B cell (primary cell): ENCODE data around the gene RASSF1. TPM values are rescaled to one million over a fixed set of nuclear protein-coding genes. Genes with fewer than 3 reads are reported as not detected.

ENCODE experiments used
- ATAC-seq: fragments of 200-7000 bp; cut with Tn5 transposase; one replicate; pipeline ENCODE4 v1.10.0; 2021; ENCODE audit warnings: low read depth, mild to moderate bottlenecking, moderate number of reproducible peaks, moderate library complexity
- CTCF ChIA-PET: fragments of 350-600 bp; sonication (Branson Sonifier 250); formaldehyde crosslinking; loops from one replicate; lab custom pipeline; 2021; ENCODE audit warnings: antibody characterized with exemption, inconsistent platforms; lab: Charles Lee
- POLR2A ChIA-PET: fragments of 350-600 bp; sonication (Branson Sonifier 250); formaldehyde crosslinking; loops from one replicate; lab custom pipeline; 2021; ENCODE audit warnings: antibody characterized with exemption; lab: Charles Lee
- DNase-seq: peaks from one replicate; pipeline ENCODE4 v3.0.0; 2013
- H2AFZ ChIP-seq: 2 replicates; pipeline ENCODE4 v1.6.1; 2012; ENCODE audit warnings: mild to moderate bottlenecking, low read depth, low read length; ENCODE audit not compliant: insufficient read depth, poor library complexity, severe bottlenecking
- H3K27ac ChIP-seq, 2 donors: 1 replicate in 1 of 2; 2 replicates in 1 of 2; pipeline ENCODE4 v1.5.1; 2012 to 2013; ENCODE audit warnings: low read length in 2 of 2, mild to moderate bottlenecking in 2 of 2, moderate library complexity in 1 of 2
- H3K27me3 ChIP-seq, 4 experiments: fragments of 200-600 bp in 1 of 4; sonication (generic) in 1 of 4; replicated peaks in 1 of 4; 1 replicate in 2 of 4; 2 replicates in 2 of 4; pipeline versions ENCODE4 v1.6.1 to v1.7.0; 2013 to 2016; ENCODE audit warnings: low read length in 3 of 4, mild to moderate bottlenecking in 2 of 4, mixed read lengths in 1 of 4, moderate library complexity in 1 of 4; ENCODE audit not compliant: insufficient read depth in 4 of 4, control insufficient read depth in 3 of 4; ENCODE audit errors: control extremely low read depth in 1 of 4
- H3K36me3 ChIP-seq, 2 experiments: replicated peaks in 1 of 2; 1 replicate in 1 of 2; 2 replicates in 1 of 2; pipeline versions ENCODE4 v1.6.1 to v1.7.1; 2013; ENCODE audit warnings: low read length in 1 of 2; ENCODE audit not compliant: insufficient read depth in 2 of 2, control insufficient read depth in 1 of 2; ENCODE audit errors: control extremely low read depth in 1 of 2, extremely low read depth in 1 of 2
- H3K4me1 ChIP-seq, 2 donors: fragments of 200-600 bp in 1 of 2; sonication (generic) in 1 of 2; 1 replicate in 1 of 2; 2 replicates in 1 of 2; pipeline versions ENCODE4 v1.5.1 to v1.6.1; 2013 to 2017; ENCODE audit warnings: low read length in 2 of 2; ENCODE audit not compliant: control insufficient read depth in 2 of 2, insufficient read depth in 2 of 2
- H3K4me2 ChIP-seq: replicated peaks from 2 replicates; pipeline ENCODE3; 2012; ENCODE audit warnings: mild to moderate bottlenecking, low read depth, low read length; ENCODE audit not compliant: poor library complexity, severe bottlenecking
- H3K4me3 ChIP-seq, 5 experiments: fragments of 200-600 bp in 1 of 5; sonication (generic) in 1 of 5; 1 replicate in 3 of 5; 2 replicates in 2 of 5; pipeline versions ENCODE4 v1.5.1 to v1.7.0; 2011 to 2016; ENCODE audit warnings: low read length in 4 of 5, mild to moderate bottlenecking in 4 of 5, low read depth in 2 of 5, control low read depth in 1 of 5, moderate library complexity in 1 of 5; ENCODE audit not compliant: insufficient read depth in 1 of 5; ENCODE audit errors: control extremely low read depth in 1 of 5, extremely low read depth in 1 of 5
- H3K79me2 ChIP-seq: fragments of 200-600 bp; sonication (generic); one replicate; pipeline ENCODE4 v1.6.0; 2016; ENCODE audit warnings: low read length; ENCODE audit not compliant: control insufficient read depth, insufficient read depth
- H3K9ac ChIP-seq: fragments of 200-600 bp; sonication (generic); 2 replicates; pipeline ENCODE4 v1.6.1; 2017; ENCODE audit warnings: mild to moderate bottlenecking, low read length, moderate library complexity
- H3K9me3 ChIP-seq, 3 donors: one replicate each; pipeline versions ENCODE4 v1.6.1 to v1.7.1; 2013; ENCODE audit warnings: low read length in 2 of 3; ENCODE audit not compliant: control insufficient read depth in 2 of 3, insufficient read depth in 1 of 3; ENCODE audit errors: control extremely low read depth in 1 of 3
- H4K20me1 ChIP-seq: 2 replicates; pipeline ENCODE4 v1.6.0; 2012; ENCODE audit warnings: mild to moderate bottlenecking, low read length; ENCODE audit not compliant: insufficient read depth, control insufficient read depth, poor library complexity, severe bottlenecking
- H3K27ac Mint-ChIP-seq: one replicate; pipeline ENCODE4 v1.8.0; 2021; ENCODE audit warnings: mixed read lengths
- H3K27me3 Mint-ChIP-seq: one replicate; pipeline ENCODE4 v1.8.0; 2021; ENCODE audit warnings: mixed read lengths
- H3K4me1 Mint-ChIP-seq: one replicate; pipeline ENCODE4 v1.8.0; 2021; ENCODE audit warnings: mixed read lengths
- H3K4me3 Mint-ChIP-seq: one replicate; pipeline ENCODE4 v1.8.0; 2021; ENCODE audit warnings: mixed read lengths
- H3K9me3 Mint-ChIP-seq: one replicate; pipeline ENCODE4 v1.8.0; 2022; ENCODE audit warnings: mixed read lengths; ENCODE audit not compliant: insufficient read depth
- EZH2 ChIP-seq: IDR thresholded peaks from 2 replicates; pipeline ENCODE4 v1.6.1; 2012; ENCODE audit warnings: borderline replicate concordance, low read depth, mild to moderate bottlenecking, moderate library complexity, low read length; ENCODE audit not compliant: insufficient read depth, poor library complexity, severe bottlenecking
- WGBS: methylation state at CpG from one replicate; pipeline ENCODE4 v1.1.5; 2013; ENCODE audit warnings: missing lambda C conversion rate; ENCODE audit not compliant: insufficient coverage; 5-methylcytosine and 5-hydroxymethylcytosine counted together
- intact Hi-C: fragments of 100-400 bp; cut with micrococcal nuclease; formaldehyde crosslinking; loops from one replicate; pipeline ENCODE4 v1.10.0; 2022
- polyA plus RNA-seq: library from polyadenylated mRNA; depleted of rRNA; stranded (reverse); fragments of >200 nt; gene quantifications from 2 replicates; pipeline ENCODE4 v1.2.3, GENCODE V29; 2012
- total RNA-seq, 2 donors: library from RNA; stranded (reverse); fragments of 120-200 nt in 1 of 2; gene quantifications; 1 replicate in 1 of 2; 2 replicates in 1 of 2; pipeline versions ENCODE4 v1.2.3 to v1.2.4, GENCODE V29; 2013 to 2022
- TF ChIP-seq, protein P1 (sequence below): fragments of 200-600 bp; IDR thresholded peaks from one replicate; pipeline ENCODE4 v1.8.0; 2022; ENCODE audit warnings: antibody characterized with exemption, mild to moderate bottlenecking

Gene RASSF1
- total and polyA plus RNA-seq, 2 donors (not counting 1 experiment from before 2014, with no cell fraction given): 121 to 223 TPM

DNA sequence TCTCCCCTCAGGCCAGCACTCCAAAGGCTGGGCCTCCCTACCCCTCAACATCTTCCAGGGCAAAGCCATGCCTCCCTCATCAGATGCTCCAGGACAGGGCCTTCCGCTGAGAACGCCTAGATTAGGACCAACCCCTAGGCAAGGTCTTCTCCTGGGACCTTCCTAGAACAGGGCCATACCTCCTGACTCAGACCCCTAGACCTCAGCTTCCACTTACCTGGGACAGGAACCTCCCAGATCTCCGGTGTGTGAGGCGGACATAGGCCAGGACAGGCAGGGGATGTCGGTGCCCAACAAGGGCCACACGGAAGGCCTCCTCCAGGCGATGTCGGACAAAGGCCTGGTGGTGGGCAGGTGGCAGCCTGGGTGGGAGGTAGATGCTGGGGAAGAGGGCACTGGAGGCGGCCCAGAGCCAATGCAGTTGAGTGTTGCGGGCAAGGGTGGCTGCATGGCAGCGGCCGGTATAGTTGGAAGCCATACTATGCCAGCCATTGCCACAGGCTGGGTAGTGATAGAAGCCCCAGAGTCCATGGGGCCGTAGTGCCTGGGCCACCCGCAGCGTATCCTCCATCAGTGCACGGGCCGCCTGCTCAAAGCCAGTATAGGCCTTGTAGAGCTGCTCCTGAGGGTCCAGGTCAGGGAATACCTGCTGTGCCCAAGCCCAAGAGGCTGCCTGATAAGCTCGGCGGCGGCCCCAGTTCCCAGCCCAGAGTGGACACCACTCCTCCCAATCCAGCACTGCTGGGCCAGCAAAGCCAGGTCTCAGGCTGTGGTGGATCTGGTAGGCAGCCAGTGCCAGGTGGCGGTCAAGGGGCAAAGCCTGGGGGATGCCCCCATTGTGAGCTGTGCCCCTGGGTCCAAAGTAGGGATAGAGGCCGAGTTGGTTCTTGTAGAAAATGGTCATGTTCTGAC, 45.9 kb downstream of the RASSF1 start:
- Histone ChIP-seq H2AFZ (no peak overlapping the region), H3K27ac (no peak overlapping the region), H4K20me1 (no peaks in the 10 kb centered on the region), H3K79me2 (peaks cover 27% of the 10 kb centered on the region), H3K4me3 (no peak overlapping the region), H3K9ac (no peak overlapping the region), H3K4me2 (no peak overlapping the region), H3K27me3 (no peaks in the 10 kb centered on the region), H3K36me3 (peaks cover 0 to 11% of the 10 kb centered on the region in 2 experiments), H3K9me3 (no peaks in the 10 kb centered on the region), H3K4me1 (peaks cover 21 to 33% of the 10 kb centered on the region in 2 donors)
- Mint-ChIP-seq H3K27me3 (no peaks in the 10 kb centered on the region), H3K9me3 (no peaks in the 10 kb centered on the region), H3K27ac (no peak overlapping the region), H3K4me1 (peaks cover 36% of the 10 kb centered on the region), H3K4me3 (no peak overlapping the region)
- WGBS: over 99% methylated on average over 22 of the region's 22 CpGs
- ChIA-PET POLR2A (no interaction called here), CTCF (interaction anchor here (0.6 kb wide), 1 partner anchor 31 kb away, joined by 4 read pairs; no protein-coding TSS in a partner anchor)
- TF ChIP-seq EZH2: no peak
- TF ChIP-seq, protein P1, sequence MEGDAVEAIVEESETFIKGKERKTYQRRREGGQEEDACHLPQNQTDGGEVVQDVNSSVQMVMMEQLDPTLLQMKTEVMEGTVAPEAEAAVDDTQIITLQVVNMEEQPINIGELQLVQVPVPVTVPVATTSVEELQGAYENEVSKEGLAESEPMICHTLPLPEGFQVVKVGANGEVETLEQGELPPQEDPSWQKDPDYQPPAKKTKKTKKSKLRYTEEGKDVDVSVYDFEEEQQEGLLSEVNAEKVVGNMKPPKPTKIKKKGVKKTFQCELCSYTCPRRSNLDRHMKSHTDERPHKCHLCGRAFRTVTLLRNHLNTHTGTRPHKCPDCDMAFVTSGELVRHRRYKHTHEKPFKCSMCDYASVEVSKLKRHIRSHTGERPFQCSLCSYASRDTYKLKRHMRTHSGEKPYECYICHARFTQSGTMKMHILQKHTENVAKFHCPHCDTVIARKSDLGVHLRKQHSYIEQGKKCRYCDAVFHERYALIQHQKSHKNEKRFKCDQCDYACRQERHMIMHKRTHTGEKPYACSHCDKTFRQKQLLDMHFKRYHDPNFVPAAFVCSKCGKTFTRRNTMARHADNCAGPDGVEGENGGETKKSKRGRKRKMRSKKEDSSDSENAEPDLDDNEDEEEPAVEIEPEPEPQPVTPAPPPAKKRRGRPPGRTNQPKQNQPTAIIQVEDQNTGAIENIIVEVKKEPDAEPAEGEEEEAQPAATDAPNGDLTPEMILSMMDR: no peak
- DNase-seq (no peak), ATAC-seq (no peak)
- intact Hi-C loops: loop anchor here (10.0 kb wide), 1 partner anchor 1090 kb away; the partner anchor contains the start of gene MANF

- CTCF ChIA-PET: interaction anchor here (1.6 kb wide), 1 partner anchor 100 kb away, joined by 5 read pairs; no protein-coding TSS in a partner anchor
- peaks cover 0 to 18% of the 10 kb centered on the region in 2 experiments for H3K36me3 ChIP-seq
- no peaks in the 10 kb centered on the region for H4K20me1 ChIP-seq
- intact Hi-C loops: loop anchor here (10.0 kb wide), 1 partner anchor 1091 kb away; the partner anchor contains the start of gene MANF
- H3K27ac ChIP-seq: no peak overlapping the region
- Mint-ChIP-seq H3K27ac (no peak overlapping the region), H3K4me3 (no peak overlapping the region), H3K4me1 (peaks cover 30% of the 10 kb centered on the region), H3K9me3 (no peaks in the 10 kb centered on the region), H3K27me3 (no peaks in the 10 kb centered on the region)
- no peaks in the 10 kb centered on the region for H3K9me3 ChIP-seq
- TF ChIP-seq EZH2: no peak
- TF ChIP-seq, protein P1: no peak
- no peak overlapping the region for H2AFZ ChIP-seq
- H3K4me3 ChIP-seq: no peak overlapping the region
- ATAC-seq (no peak), DNase-seq (no peak)
- H3K9ac ChIP-seq: no peak overlapping the region
- H3K4me2 ChIP-seq: no peak overlapping the region
- peaks cover 27% of the 10 kb centered on the region for H3K79me2 ChIP-seq
- peaks cover 20 to 31% of the 10 kb centered on the region in 2 donors for H3K4me1 ChIP-seq
- no peaks in the 10 kb centered on the region for H3K27me3 ChIP-seq
- 91% methylated on average over 3 of the region's 4 CpGs for WGBS
- POLR2A ChIA-PET: no interaction called here
Measured at GRCh38 chr3:50294089-50294488, 46.5 kb downstream of the RASSF1 start.
